Fibroblast of skin of left quadriceps (primary cell): ENCODE measurements around the gene IGSF6.
"Not testable (repeated sequence)": the region's sequence is repeated elsewhere in the genome, so short reads cannot be mapped to it uniquely, and the experiment has no call there.

Source experiments
- DNase-seq, 2 experiments: peaks; one replicate each; pipeline ENCODE4 v3.0.0-alpha.2; 2013; ENCODE audit warnings: low read depth in 2 of 2

IGSF6 gene

GRCh38 chr16:21629616-21630539 is 22.5 kb downstream of the IGSF6 start:
- not testable (repeated sequence) for DNase-seq

DNA sequence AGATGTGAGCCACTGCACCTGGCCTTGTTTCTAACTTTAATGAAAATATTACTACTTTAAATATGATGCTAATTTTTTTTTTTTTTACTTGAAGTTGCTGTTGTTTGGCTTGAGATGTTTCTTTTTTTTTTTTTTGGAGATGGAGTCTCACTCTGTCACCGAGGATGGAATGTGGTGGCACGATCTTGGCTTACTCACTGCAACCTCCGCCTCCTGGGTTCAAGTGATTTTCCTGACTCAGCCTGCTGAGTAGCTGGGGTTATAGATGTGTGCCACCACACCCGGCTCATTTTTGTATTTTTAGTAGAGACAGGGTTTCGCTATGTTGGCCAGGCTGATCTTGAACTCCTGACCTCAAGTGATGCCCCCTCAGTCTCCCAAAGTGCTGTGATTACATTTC is 23.6 kb downstream of the IGSF6 start:
- DNase-seq, result no peak

GRCh38 chr16:21628121-21628726 is 24.2 kb downstream of the IGSF6 start:
- DNase-seq, result no peak

DNA sequence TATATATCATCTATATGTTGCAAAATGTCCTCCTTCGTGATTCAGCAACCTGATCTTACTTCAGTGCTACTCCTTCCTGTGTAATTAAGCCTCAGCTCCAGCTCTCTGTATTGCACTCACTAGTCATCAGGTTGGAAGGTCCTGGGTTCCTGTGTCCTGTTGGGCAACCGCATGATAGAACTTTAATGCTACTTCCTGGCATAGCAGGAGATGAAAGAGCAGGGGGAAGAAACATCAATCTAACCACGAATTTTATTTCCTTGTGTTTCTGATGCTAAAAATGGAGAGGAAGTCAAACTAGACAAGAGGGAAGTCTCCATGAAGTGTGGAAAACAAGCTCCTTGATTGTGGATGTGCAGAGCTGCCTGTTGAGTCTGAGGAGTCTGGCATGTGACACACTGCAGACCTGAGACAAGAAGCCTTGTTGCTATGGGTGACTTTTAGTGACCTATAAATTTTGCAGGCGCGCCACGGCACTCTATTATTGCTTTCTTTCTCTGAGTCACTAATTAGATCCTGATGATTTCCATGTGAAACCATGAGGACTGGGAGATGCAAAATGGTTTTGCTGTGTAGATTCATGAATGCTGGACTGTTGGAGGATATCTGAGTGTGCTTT is 25.6 kb downstream of the IGSF6 start:
- peak; percentile 88 to 89 for DNase-seq

DNA sequence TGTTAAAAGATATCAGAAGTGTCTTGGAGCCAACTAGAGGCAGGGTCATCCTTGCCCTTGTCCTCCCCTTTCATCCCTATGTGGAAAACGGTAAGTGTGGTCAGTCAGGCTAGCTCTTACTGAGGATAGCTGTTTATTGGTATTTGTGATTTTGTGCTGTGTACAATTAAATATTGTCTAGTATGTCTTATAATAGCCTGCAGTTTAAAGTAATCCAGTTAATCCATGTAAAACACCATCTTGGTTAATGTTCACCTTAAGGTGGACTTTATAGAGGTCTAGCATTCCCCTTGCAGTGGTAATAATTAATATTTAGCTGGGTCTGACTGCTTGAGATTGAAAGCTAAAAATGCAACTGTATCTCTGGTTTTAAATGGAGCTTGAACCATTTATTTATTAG is 27.4 kb downstream of the IGSF6 start:
- no peak for DNase-seq

DNA sequence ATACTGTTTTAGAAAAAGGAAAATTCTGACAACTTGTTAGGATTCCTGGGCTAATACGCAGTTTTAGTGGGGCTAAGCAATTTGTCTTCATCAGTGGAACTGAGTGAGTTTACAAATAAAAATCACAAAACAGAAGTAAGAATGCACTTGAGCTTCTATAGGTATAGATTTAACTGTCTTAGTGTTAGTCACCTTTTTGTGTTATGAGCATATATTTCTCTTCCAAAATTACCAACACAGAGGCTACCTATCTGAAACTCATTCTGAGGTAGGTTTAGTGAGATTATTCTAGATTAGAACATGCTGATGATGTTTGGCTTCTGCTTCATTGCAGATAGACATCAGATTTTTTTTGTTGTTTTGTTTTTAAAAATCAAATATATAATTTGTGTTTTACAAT is 29.9 kb downstream of the IGSF6 start:
- no peak for DNase-seq

DNA sequence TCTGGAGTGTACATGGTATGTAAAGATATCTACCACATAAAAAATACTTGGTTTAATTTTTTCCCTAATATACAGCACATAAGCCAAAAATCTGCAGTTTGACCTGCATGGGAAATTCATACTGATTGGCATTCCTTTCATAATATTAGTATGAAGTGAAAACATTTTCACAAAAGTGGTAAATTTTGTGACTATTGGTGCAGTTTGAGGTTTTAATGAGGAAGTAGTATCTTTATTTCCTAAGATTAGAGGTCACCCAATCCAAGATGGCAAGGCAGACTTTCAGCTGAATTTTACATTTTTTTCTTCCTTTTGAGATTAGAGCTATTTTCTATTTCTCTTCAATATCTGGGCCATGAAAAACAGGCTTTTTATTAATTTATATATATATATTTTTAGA is 31.8 kb downstream of the IGSF6 start:
- no peak for DNase-seq

DNA sequence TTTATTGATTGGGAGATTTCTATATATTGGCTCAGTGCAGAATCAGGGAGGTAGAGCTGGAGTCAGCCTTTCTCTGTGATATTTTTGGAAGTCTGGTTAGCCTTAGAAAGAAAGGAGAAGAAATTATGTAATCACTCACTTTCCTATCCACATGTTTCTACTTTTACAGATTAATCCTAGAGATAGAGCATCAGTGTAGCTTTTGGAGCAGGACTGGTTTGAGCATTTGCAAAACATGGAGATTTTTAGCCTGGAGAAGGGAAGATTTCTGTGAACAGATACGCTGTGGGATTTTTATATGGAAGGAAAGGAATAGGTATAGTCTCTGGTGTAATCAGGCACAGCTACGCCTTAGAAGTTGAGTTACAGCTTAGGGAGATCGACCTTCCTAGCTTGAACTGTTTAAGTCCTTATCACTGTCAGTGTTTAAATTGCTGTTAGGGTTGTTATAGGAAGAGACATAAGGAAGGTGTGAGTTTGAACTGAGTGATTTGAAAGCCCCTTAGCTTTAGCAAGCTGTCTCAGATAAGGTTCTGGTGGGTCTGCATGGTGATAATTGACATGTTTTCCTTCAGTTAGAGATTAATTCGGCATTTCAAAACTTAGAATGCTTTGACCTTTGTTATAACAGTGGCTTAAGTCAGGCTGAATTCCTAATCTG is 32.5 kb downstream of the IGSF6 start:
- DNase-seq, result no peak

DNA sequence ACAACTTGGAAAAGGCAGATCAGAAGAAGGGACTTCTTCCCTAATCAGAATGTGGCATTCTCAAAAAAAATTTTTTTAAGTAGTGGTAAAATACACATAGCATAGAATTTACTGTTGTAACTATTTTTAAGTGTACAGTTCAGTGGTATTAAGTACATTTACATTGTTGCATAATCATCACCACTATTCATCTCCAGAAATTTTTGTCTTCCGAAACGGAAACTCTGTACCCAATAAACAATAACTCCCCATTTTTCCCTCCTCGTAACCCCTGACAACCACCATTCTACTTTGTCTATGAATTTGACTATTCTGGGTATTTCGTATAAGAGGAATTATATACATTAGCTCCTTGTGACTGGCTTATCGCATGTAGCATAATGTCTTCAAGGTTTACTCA is 34.1 kb downstream of the IGSF6 start:
- no peak for DNase-seq

DNA sequence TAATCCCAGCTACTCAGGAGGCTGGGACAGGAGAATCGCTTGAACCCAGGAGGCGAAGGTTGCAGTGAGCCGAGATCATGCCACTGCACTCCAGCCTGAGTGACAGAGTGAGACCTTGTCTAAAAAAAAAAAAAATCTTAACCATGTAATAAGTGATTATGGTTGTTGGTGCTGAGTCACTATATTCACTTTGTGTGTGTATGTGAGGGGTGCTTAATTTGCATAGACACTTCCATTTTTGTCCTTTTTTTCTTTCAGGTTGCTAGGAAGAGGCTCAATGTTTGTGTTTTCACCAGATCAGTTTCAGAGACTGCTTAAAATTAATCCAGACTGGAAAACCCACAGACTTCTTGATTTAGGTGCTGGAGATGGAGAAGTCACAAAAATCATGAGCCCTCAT is 34.8 kb downstream of the IGSF6 start:
- no peak for DNase-seq

DNA sequence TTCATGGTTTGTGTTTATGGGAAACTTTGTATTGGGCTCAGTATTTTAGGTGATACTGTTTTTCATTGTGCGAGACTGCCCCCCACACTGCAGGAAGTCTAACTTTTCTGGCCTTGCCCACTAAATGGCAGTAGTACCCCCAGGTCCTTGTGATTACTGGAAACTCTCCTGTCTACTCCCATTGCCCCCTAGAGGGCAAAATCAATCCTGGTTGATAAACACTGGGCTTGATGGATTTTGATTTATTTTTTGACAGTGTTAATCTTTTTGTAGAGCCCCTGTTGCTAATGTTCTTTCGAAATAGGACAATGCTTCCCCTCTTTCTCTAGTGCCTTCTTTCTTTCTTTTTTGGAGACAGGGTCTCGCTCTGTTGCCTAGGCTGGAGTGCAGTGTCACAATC is 37.5 kb downstream of the IGSF6 start:
- no peak for DNase-seq

- no peak for DNase-seq
Measured at GRCh38 chr16:21613781-21614180, 38.6 kb downstream of the IGSF6 start.

DNA sequence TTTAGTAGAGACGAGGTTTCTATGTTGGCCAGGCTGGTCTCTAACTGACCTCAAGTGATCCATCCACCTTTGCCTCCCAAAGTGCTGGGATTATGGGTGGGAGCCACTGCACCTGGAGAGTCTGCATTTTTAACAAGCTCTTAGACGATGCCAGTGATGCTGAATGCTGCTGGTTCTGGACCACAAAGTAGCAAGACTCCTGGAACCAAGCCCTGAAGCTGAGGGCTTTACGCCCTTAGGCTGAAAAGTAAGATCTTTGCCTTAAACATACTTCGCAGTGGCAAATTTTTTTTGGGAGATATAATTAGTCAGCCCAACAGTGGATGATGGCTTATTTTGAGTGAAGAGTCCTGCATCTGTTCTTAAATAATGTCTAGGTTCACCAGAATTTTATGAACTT is 39.0 kb downstream of the IGSF6 start:
- no peak for DNase-seq

DNA sequence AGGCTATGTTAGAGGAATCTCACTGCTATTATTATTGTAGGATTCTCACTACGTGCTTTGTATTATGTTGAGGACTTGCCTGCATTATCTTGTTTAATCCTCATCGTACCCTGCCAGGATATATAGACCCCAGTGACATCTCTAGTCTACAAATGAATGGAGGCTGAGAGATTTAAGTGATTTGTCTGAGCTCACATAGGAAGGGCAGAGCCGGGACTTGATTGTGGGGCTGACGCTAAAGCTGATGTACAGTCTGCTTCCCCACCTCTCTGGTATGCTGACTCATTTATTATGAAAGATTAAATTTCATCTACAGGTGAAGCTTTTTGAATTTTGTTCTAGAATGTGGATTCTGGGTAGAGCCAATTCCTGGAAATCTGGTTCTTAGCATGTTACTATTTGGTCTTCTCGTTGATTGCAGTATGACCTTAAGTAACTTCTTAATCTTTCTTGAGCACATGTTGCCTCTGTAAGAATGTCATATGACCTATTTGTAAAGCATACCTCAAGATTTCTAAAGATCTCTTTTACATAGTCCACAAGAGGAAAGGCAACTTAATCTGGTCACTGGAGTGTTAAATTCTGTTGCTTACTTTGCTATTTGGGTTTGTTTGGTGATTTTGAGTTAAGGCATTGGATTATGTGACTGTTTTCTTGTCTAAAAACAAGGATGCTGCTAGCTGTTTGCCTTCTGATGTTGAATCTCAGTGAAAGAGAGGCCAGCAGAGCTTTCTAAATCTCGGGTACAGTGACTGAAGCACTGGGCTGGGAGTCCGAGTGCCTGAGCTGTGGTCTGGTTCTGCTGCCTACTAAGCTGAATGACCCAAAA is 40.6 kb downstream of the IGSF6 start:
- DNase-seq, result no peak

GRCh38 chr16:21611198-21611555 is 41.2 kb downstream of the IGSF6 start:
- no peak for DNase-seq

- DNase-seq, result no peak
Measured at GRCh38 chr16:21610766-21611165, 41.6 kb downstream of the IGSF6 start.

DNA sequence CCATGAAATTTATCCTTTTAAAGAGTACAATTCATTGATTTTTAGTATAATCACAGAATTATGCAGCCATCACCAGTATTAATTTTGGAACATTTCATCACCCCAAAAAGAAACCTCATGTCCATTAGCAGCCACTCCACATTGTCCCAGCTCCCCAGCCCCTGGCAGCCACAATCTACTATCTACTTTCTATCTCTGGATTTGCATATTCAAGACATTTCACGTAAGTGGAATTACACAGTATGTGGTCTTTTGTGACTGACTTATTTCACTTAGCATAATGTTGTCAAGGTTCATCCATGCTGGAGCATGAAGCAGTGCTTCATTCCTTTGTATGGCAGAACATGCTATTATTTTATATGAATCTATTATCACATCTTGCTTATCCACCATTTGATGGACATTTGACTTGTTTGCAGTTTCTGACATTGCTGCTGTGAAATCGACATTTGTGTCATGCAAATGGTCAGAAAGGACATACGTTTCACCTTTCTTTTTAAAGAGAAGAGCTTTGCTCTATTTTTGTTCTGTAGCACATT is 42.3 kb downstream of the IGSF6 start:
- DNase-seq, result no peak

- no peak for DNase-seq
Measured at GRCh38 chr16:21608639-21609328, 43.6 kb downstream of the IGSF6 start.

GRCh38 chr16:21605848-21606247 is 46.6 kb downstream of the IGSF6 start:
- DNase-seq, result not testable (repeated sequence)

DNA sequence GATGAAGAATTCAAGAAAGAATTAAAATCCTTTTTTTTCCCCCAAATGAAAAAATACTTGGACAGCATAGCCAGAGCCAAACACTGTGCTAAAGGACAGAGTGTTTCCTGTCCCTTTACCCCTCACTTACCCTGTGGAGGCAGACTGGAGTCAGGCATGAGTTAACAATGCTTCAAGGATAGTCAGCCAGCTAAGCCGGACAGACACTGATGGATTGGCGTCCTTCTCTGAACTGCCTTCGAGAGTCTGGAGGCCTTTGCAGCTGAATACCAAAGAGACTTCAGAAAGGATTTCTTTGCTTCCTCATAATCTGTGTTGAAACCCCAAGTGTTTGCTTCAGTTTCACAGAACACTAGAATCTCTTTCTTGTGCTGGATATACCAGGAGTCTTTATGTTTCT is 48.5 kb downstream of the IGSF6 start:
- DNase-seq, result no peak

DNA sequence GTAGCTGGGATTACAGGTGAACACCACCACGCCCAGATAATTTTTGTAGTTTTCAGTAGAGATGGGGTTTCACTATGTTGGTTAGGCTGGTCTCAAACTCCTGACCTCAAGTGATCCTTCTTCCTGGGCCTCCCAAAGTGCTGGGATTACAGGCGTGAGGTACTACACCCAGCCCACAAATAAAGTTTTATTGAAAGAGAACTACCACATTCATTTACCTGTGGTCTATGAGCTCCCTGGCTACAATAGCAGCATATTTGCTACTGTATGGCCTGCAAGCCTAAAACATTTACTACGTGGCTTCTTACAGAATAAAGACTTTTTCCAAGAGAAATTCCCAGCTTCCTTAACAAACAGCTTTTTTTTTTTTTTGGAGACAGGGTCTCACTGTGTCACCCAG is 49.6 kb downstream of the IGSF6 start:
- DNase-seq, result no peak
